Activated naive CD8-positive, alpha-beta T cell treated with anti-CD3 and anti-CD28 coated beads, Interleukin-2, amount 50 U/mL, for 16 hours (primary cell): ENCODE results near the gene SNCG.
"Not testable (repeated sequence)": the region's sequence is repeated elsewhere in the genome, so short reads cannot be mapped to it uniquely, and the experiment has no call there.

ENCODE experiments used
- DNase-seq: peaks from one replicate; pipeline ENCODE4 v3.0.0-alpha.2; 2020; ENCODE audit warnings: low read depth, low spot score

SNCG gene

DNA sequence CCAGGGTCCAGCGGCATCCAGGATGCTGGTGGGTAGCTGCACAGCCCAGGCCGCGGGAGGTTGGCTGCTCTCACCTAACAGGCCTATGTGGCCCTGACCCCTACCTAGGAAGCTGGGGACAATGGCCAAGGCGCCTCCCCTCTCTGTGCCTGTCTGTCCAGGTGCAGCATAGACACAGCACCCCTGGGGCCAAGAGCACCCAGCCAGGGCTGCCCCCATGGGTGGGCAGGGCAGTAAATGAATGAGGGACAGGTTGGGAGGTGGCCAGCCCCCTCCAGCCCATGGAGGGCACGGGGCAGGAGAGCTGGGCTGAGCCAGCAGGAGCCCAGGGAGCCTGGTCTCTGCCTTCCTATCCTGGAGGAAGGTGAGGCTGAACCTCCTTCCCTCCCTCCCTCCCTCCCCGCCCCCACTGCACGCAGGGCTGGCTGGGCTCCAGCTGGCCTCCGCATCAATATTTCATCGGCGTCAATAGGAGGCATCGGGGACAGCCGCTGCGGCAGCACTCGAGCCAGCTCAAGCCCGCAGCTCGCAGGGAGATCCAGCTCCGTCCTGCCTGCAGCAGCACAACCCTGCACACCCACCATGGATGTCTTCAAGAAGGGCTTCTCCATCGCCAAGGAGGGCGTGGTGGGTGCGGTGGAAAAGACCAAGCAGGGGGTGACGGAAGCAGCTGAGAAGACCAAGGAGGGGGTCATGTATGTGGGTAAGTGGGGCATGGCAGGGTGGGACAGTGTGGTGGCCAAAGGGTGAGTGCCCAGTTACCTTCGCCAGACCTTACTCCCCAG is at the start of gene SNCG:
Gene SNCG, plus strand, starts transcription at position 484 of the 785 bp plus-strand sequence. Its CDS starts 99 bp downstream, at position 583.
- DNase-seq: no peak

DNA sequence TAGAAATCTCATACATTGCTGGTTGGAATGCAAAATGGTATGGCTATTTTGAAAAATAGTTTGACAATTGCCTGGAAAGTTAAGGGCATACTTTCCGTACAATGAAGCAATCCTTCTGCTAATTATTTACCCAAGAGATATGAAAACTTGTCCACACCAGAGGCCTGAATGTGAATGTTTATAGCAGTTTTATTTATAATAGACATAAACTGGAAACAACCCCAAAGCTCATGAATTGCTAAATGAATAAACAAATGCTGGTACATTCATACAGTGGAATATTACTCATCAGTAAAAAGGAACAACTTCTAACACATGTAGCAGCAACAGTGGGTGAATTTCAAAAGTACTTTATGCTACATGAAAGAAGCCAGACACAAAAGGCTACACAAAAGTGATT is 43.7 kb upstream of the SNCG start:
- no peak for DNase-seq

DNA sequence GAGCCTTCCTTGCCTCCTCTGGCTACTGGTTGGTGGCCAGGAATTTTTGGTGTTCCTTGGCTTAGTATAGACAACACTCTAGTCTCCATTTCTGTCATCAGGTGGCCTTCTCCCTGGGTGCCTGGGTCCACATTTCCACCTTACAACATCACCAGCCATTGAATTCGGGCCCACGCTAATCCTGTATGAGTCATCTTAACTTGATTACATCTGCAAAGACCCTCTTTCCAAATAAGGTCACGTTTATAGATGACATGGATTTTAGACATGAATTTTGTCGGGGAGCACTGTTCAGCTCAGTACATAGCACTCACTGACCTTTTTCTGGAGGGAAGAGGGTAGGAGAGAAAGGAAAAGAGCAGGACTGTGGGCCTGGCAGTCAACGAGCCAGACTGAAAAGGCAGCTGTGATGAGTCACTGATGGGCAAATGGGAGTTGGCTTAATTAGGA is 40.4 kb upstream of the SNCG start:
- DNase-seq: no peak

DNA sequence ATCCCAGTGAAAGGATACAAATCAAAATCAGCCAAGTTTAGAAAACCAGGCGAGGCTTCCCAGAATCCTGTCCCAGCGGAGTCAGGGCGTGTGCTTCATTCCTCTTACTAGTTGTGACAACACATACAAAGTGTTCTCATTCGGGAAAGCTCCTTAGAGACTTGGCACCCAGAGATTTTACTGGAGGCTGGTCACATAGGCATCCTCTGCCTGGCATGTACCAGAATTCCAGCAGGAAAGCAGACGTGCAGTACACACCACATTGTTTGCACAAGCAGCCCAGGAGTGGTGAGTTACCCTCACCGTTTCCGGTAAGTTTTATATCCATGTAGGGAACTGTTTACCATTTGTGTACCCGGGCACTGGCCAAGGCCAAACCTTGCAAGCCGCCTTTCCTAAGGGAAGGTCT is 35.8 kb upstream of the SNCG start:
- no peak for DNase-seq

DNA sequence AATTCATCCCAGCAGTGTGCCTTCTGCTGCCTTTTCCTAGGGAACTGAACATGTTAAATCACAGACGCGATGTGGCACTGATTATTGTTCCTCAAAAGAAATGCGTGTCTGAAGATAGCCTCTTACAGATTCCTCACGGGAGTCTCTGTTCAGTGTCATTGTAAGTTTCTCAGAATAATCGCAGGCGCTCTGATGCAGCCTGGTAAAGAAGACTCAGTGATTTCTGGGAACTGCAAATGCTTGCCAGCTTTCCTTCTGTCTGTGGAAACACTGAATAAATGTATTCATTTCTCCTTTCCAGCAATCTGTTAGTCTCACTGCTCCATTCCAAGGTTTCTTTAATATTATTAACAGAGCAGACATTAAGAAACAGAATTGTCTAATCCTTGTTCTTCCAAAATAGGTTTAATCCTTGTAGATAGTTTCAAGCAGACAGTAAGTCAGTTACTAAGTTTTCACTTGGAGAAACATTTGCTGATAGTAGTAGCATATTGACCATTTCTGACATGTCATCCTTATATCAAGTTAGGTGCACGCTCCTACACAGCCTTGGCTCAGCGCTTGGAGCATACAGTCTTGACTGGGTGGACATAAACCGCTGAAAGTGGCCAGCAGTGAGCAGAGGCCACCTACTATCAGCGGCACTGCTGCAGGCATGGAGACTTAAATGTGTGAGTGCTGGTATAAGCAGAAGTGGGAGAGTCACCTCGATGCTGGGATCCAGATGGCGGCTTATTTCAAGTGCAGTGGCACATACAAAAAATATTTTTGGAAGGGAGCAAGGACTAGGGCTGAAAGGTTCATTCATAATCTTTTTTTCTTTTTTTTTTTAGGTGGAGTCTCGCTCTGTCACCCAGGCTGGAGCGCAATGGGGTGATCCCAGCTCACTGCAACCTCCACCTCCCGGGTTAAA is 28.7 kb upstream of the SNCG start:
- DNase-seq: no peak

DNA sequence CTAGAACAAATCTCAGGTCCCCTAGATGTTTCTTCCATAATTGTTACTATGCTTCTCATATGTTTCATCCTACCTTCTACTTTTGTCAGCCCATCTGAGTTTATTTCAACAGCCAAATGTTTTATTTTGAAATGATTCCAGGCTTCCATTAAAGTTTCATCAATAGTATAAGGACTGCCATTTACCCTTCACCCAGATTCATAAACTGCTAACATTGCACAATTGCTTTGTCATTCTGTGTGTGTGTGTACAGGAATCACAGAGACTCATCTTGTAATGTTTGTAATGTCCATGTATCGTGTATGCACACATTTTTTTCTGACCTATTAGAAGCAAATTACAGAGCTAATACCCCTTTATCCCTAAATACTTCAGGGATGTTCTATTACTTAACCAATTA is 26.5 kb upstream of the SNCG start:
- no peak for DNase-seq

DNA sequence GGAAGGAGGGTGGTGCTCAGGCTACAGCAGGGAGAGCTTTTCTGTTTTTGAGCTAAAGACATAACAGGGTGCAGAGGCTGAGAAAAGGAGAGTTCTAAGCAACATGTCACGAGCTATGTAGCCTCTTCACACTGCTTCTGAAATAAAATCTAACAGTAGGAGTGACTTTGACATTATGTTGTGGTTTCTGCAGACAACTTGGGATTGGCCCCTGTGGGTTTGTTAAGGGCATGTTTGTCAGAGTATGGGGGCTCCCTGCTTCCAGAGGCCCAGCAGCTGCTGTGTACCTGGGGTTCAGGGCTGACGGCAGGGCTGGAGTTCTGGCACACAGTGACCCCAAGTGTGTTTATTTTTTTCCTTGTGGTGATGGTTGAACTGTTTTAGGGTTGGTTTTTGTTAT is 25.7 kb upstream of the SNCG start:
- DNase-seq: no peak

DNA sequence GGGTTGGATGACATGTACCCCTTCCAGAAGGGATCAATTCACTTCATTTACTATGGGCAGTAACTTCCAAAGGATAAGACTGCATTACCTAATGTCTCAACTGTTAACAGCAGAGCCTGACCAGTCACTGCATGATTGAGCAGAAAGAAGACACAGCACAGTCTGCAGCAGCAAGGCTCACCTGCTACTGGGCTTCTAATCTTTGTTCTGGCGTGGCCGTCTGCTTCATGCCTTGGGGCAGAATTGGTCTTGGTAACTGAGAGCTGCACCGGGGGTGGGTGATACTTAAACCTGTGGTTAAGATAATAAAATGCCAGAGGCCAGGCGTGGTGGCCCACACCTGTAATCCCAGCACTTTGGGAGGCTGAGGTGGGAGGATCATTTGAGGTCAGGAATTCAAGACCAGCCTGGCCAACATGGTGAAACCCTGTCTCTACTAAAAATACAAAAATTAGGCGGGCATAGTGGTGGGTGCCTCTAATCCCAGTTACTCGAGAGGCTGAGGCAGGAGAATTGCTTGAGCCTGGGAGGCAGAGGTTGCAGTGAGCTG is 24.2 kb upstream of the SNCG start:
- not testable (repeated sequence) for DNase-seq

DNA sequence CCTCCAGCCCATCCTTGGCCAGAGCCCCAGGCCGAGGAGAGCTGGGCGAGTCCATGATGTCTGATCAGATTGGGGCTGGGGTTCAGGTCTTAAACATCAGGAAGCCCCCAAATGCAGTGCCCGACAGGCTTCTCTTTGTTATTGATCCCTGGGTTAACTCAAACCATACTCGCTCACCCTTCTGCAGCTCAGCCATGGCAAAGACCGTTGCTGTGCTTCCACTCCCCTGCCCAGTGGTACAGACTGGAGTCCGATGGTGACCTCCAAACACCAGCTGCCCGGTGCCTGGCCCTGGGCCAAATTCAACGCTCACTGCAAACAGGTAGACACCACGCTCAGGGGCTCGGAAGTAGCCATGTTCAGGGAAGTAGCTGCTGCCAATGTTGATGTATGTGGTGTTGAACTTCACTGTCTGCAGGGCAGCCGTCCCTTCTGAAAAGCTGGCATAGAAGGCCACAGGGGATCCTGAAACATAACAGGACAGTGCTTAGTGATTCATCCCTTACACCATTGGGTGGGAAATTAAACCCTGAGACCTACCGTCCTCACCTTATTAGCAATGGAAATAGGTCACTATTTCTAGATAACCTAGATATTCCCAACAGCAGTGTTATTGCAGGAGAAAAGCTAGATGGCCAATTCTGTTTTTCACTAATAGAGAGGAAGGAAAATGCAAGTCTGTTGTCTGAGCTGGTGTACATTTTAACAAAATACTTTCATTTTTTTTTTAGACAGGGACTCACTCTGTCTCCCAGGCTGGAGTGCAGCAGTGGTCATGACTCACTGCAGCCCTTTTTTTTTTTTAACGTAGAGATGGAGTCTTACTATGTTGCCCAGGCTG is 21.5 kb upstream of the SNCG start:
- no peak for DNase-seq

DNA sequence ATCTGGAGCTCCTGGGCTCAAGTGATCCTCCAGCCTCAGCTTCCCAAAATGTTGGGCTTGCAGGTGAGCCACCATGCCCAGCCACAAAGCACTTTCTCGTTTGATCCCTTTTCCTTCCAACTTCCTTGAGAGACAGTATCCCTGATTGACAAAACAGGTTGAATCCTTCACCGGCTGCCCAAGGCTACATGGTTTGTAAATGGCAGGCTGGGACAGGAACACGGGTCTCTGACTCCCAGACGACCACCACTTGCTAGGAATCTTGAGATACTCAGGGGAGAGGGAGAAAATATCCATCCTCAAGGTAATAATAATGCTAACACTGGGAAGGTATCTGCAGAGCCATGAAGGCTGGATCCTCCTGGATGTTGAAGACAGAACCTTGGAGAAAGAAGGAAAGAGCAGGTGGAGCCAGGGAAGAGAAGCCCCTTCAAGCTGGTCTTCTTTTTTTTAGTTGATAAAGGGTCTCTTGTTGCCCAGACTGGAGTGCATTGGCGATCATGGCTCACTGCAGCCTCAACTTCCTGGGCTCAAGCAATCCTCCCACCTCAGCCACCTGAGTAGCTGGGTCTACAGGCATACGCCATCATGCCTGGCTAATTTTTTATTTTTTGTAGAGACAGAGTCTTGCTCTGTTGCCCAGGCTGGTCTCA is 20.8 kb upstream of the SNCG start:
- no peak for DNase-seq

DNA sequence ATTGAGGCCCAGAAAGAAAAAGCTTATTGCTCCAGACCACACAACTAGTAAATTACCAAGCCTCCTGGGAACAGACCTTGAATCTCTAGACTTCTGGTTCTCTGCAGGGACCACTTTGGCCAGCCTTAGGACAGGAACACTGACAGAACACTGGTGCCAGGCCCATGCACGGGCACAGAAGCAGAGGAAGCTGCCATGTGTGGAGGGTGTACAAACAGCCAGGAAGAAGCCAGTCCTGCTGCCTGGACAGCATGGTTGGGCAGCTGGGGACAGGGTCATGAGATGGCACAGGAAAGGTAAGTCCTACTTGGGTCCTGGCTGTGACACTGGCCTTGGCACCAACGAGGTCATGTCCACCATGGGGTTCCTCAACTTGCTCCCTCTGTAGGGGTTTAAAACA is 20.1 kb upstream of the SNCG start:
- no peak for DNase-seq

DNA sequence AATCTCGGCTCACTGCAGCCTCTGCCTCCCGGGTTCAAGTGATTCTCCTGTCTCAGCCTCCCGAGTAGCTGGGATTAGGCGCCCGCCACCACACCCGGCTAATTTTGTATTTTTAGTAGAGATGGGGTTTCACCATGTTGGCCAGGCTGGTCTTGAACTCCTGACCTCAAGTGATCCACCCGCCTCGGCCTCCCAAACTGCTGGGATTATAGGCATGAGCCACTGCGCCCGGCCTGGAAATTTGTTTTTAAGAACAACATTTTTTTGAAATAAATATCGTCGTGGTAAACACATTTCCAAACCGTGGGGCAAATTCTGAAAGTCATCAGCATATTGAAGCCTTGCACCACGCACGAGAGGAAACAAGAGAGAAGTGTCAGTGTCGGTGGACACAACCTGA is 18.3 kb upstream of the SNCG start:
- DNase-seq: not testable (repeated sequence)

DNA sequence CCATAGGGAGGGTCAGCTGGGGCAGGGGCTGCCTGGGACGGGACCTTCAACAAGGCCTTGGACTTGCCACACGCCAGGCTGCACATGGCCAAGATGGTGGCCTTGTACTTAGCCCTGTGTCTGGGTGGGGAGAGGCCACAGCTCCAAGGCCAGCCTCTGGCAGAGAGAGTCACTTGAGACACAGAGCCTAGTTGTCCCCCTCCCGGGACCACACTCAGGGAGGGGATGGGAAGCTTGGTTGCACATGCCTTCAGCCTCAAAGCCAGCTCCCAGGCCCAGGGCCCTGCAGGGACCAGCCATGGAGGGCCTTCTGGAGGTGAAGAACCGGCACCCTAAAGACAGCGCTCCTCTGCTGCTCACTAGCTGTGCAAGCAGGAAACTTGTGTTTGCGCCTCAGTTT is 17.7 kb upstream of the SNCG start:
- DNase-seq: no peak

DNA sequence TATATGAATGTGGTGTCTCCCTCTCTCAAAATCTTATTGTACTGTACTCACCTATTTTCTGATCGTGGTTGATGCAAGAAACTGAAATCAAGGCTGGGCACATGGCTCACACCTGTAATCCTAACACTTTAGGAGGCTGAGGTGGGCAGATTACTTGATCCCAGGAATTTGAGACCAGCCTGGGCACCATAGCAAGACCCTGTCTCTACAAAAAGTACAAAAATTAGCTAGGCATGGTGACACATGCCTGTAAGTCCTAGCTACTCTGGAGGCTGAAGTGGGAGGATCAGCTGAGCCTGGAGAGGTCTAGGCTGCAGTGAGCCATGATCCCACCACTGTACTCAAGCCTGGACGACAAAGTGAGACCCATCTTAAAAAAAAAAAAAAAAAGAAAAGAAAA is 17.0 kb upstream of the SNCG start:
- no peak for DNase-seq

DNA sequence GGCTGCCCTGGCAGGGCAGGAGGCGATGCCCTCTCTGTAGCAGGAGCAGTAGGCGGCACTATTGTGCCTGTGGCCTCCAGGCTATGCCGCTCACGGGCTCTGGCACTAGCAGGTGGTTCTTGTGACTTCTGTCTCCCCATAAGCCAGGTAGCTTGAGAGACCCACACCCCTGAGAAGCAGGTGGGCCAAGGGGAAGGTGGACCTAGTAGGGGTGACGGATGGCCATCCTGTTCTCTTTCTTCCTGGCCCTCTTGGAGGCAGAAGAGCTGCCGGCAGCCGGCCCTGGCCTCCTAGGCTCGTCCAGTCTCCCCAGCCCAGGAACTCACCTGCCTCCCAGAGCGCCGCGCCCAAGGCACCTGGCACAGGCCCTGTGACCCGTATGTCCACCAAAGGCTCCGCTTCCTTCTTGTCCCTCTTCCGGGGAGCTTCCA is 16.4 kb upstream of the SNCG start:
- no peak for DNase-seq

DNA sequence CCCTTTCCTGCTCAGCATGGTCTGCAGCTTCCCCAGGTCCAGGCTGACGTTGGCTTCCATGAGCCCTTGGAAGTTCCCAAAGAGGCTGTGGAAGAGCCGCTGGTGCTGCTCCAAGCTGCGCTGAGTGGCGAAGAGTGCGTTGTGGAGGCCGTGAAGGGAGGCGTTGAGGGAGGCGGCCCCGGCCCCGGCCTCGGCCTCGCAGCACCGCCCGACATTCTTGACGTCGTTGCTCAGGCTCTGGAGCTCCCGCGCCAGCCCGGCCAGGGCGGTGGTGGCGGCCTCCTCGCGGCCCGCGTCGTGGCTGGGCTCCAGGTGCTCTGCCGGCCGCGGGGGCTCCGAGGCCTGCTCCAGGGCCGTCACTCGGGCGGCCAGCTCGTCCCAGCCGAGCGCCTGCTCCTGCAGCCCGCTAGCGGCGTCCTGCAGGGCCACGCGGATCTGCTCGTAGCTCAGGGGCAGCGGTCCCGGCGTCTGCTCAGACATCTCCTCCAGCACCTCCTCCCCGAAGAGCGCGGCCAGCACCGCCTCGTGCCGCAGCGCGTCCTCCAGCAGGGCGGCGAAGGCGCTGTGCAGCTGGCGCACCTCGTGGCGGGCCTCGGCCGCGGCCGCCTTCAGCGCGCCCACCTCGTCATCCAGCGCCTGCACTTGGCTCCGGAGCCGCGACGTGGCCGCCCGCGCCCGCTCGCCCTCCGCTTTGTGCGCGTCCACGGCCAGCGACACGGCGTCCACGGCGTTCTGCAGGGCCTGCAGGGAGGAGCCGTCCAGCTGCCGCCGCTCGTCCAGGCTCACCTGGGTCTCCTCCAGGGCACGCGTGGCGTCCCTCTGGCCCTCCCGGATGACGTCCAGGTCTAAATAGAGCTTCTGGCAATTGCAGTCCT is 15.7 kb upstream of the SNCG start:
- DNase-seq: no peak

DNA sequence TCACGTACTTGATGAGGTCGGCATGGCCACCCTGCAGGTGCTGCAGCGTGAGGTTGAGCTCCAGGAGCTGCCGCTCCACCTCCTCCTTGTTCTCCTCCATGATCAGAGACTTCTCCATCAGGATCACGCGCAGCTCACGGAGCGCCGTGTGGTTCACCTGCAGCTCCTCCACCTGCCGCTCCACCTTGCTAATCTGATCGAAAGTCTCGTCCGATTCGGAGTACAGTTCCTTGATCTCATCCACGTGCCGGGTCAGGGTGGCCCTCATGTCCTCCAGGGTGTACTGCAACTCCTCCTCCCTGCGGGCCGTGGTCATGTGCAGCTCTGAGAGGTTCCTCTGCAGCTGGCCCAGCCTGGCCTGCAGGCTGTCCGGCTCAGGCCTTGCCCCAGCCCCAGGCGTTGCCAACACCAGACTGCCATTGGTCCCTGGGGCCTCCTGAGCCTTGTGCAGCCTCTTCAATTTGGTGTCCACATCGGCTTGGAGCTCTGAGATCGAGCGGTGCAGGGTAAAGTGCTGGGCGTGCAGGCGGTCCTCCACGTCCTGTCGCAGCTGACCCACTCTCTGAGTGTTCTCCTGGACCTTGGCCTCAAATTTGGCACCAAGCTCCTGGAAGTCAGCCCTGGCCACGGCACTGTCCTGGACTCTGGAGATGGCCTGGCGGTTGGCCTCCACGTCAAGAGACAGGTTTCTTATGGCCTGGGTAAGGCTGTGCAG is 14.9 kb upstream of the SNCG start:
- no peak for DNase-seq

DNA sequence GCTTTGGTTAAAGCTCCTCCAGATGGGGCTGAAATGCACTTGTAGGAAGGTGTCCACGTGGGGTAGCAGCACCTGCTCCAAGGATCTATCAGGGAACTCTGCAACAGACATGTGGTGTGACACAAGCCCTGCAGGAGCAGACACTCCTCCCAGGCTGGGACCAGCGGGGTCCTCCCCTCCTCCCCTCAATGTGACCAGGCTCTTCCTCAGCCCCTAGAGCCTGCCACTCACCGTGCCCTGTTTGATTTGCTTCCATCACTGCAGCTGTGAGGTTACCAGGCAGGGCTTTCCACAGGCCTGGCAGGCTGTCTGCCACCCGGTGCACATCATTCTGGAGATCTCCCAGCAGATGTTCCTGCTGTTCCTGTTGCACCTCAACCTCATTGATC is 14.4 kb upstream of the SNCG start:
- no peak for DNase-seq

DNA sequence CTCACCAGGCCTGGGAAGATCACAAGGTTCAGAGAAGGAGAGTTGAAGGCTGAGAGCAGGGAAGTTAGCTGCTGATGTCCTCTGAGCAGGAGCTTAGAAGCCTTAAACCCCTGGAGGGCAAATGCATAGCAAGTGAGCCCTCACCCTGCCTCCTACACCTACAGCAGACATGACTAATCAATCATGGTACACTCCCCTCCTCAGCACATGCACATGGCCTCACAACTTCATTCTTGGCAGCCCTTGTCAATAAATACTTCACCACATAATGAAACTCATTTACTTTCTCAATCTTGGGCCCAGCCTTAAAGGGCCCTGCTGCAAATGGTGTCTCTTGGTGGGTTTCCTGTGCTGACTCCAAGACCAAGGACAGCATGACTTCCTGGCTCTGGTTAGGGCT is 13.9 kb upstream of the SNCG start:
- DNase-seq: no peak
